Panc1 (cell line): ENCODE measurements around the gene UNKL. TPM values are rescaled to one million over a fixed set of nuclear protein-coding genes. Genes with fewer than 3 reads are reported as not detected.

Experiments
- ATAC-seq: fragments of 200-7000 bp; cut with Tn5 transposase; 2 replicates; pipeline ENCODE4 v1.9.1; 2020; ENCODE audit warnings: mild to moderate bottlenecking, moderate library complexity
- BruUV-seq: library from RNA; stranded (reverse); fragments of 400-500 nt; replicated peaks from 2 replicates; lab custom pipeline; 2021; lab: Mats Ljungman, UMichigan
- CTCF ChIA-PET: fragments of 300-600 bp; sonication (Branson Sonifier 250); formaldehyde crosslinking; loops from one replicate; lab custom pipeline; 2022; ENCODE audit warnings: antibody characterized with exemption; lab: Charles Lee
- POLR2A ChIA-PET: fragments of 300-600 bp; sonication (Branson Sonifier 250); formaldehyde crosslinking; loops from one replicate; lab custom pipeline; 2022; ENCODE audit warnings: antibody characterized with exemption; lab: Charles Lee
- DNase-seq: peaks from one replicate; pipeline ENCODE4 v3.0.0-alpha.2; 2010; ENCODE audit warnings: low read depth, low spot score
- H3K27ac ChIP-seq: 2 replicates; pipeline ENCODE4 v1.5.1; 2011; ENCODE audit warnings: mild to moderate bottlenecking, low read length, inconsistent platforms
- H3K27me3 ChIP-seq: fragments of 200-500 bp; sonication (Bioruptor generic); 2 replicates; pipeline ENCODE4 v1.6.0; 2014; ENCODE audit warnings: low read length, inconsistent platforms; ENCODE audit not compliant: control insufficient read depth, insufficient read depth
- H3K36me3 ChIP-seq: fragments of 200-500 bp; sonication (Bioruptor generic); 2 replicates; pipeline ENCODE4 v1.5.1; 2014; ENCODE audit warnings: inconsistent platforms, mild to moderate bottlenecking, low read length, moderate library complexity; ENCODE audit not compliant: control insufficient read depth, insufficient read depth
- H3K4me1 ChIP-seq: 2 replicates; pipeline ENCODE4 v1.5.1; 2011; ENCODE audit warnings: inconsistent platforms, mild to moderate bottlenecking, low read length, moderate library complexity; ENCODE audit not compliant: control insufficient read depth, insufficient read depth
- H3K4me3 ChIP-seq, 2 experiments: 2 replicates each; pipeline ENCODE4 v1.5.1; 2011 to 2012; ENCODE audit warnings: low read depth in 2 of 2, low read length in 2 of 2, mild to moderate bottlenecking in 2 of 2, inconsistent platforms in 1 of 2, moderate library complexity in 1 of 2
- H3K9me3 ChIP-seq: fragments of 200-500 bp; sonication (Bioruptor generic); 2 replicates; pipeline ENCODE4 v1.5.1; 2014; ENCODE audit warnings: low read depth, mild to moderate bottlenecking, inconsistent platforms, low read length, moderate library complexity; ENCODE audit not compliant: control insufficient read depth, insufficient read depth
- CTCF ChIP-seq: fragments of 450-650 bp; IDR thresholded peaks from 2 replicates; pipeline ENCODE4 v1.5.1; 2017; ENCODE audit warnings: mild to moderate bottlenecking
- POLR2AphosphoS5 ChIP-seq: IDR thresholded peaks from 2 replicates; pipeline ENCODE4 v1.6.1; 2012; ENCODE audit warnings: mild to moderate bottlenecking, low read depth, low read length, moderate library complexity
- REST ChIP-seq, 2 experiments: IDR thresholded peaks; 2 replicates each; pipeline ENCODE4 v1.6.1; 2011 to 2012; ENCODE audit warnings: low read depth in 2 of 2, control low read depth in 1 of 2, low read length in 1 of 2, mild to moderate bottlenecking in 1 of 2, moderate library complexity in 1 of 2; ENCODE audit not compliant: insufficient read depth in 1 of 2
- SIN3A ChIP-seq: IDR thresholded peaks from 2 replicates; pipeline ENCODE4 v1.6.1; 2012; ENCODE audit warnings: low read depth, mild to moderate bottlenecking, low read length, moderate library complexity, borderline replicate concordance; ENCODE audit not compliant: insufficient read depth
- TCF7L2 ChIP-seq: IDR thresholded peaks from 2 replicates; pipeline ENCODE4 v1.6.1; 2011; ENCODE audit warnings: mild to moderate bottlenecking, low read depth, low read length, inconsistent platforms
- in situ Hi-C: cut with HindIII; loops from 2 replicates; pipeline ENCODE4 v1.10.0; 2016; ENCODE audit warnings: low sequenced_read_pairs, low pct_unique_long_range_greater_than_20kb
- intact Hi-C: fragments of 100-400 bp; cut with micrococcal nuclease; formaldehyde crosslinking; loops from one replicate; pipeline ENCODE4 v1.10.0; 2022; ENCODE audit not compliant: unreplicated experiment
- total RNA-seq: library from RNA; stranded (reverse); gene quantifications from one replicate; pipeline ENCODE4 v1.2.1, GENCODE V29; 2021; ENCODE audit not compliant: unreplicated experiment

The UNKL gene
- total RNA-seq, 1 experiment from 2014 or later, result 26.6 TPM

- intact Hi-C loops, result no loop called here
- BruUV-seq, result no TSS peak
- H3K27me3 ChIP-seq, result no peaks in the 10 kb centered on the region
- ChIA-PET POLR2A (no interaction called here), CTCF (interaction anchor here (0.7 to 0.9 kb wide), 2 partner anchors 16 to 274 kb away, joined by 3 to 11 read pairs; no protein-coding TSS in a partner anchor)
- DNase-seq, result no peak
- no peaks in the 10 kb centered on the region for H3K9me3 ChIP-seq
- no peak overlapping the region for H3K4me3 ChIP-seq
- peaks cover 10% of the 10 kb centered on the region for H3K4me1 ChIP-seq
- H3K27ac ChIP-seq, result no peak overlapping the region
- in situ Hi-C loops, result no loop called here
- TF ChIP-seq TCF7L2, result no peak
- no peak for TF ChIP-seq POLR2AphosphoS5
- TF ChIP-seq SIN3A, result no peak
- TF ChIP-seq CTCF, result peak; percentile 64; the same call in 1 of the 2 replicates
- no peak for TF ChIP-seq REST (IDR thresholded peaks at IDR 0.05; ENCODE audit: insufficient read depth in 1 of 2, low read depth in 2 of 2, low read length in 1 of 2)
- H3K36me3 ChIP-seq, result peaks cover 3% of the 10 kb centered on the region; the same call in 1 of the 2 replicates
- no peak for ATAC-seq
Observed at GRCh38 chr16:1346422-1347285, 67.8 kb downstream of the UNKL start.

- POLR2A ChIA-PET, result no interaction called here
- Histone ChIP-seq H3K4me3 (no peak overlapping the region), H3K27me3 (no peaks in the 10 kb centered on the region), H3K9me3 (no peaks in the 10 kb centered on the region), H3K4me1 (peaks cover 7% of the 10 kb centered on the region), H3K27ac (no peak overlapping the region), H3K36me3 (no peaks in the 10 kb centered on the region)
- in situ Hi-C loops (no loop called here), intact Hi-C loops (no loop called here)
- no TSS peak for BruUV-seq
- DNase-seq, result no peak
- CTCF ChIA-PET, result interaction anchor here (0.6 kb wide), 1 partner anchor 15 kb away, joined by 7 read pairs; no protein-coding TSS in a partner anchor
- TF ChIP-seq CTCF (no peak), SIN3A (no peak), REST (IDR thresholded peaks at IDR 0.05; ENCODE audit: insufficient read depth in 1 of 2, low read depth in 2 of 2, low read length in 1 of 2) (no peak), TCF7L2 (no peak), POLR2AphosphoS5 (no peak)
- ATAC-seq, result no peak
Observed at GRCh38 chr16:1345651-1346421, 68.7 kb downstream of the UNKL start.
